Measurements from ENCODE around the gene PRIM1. TPM values are rescaled to one million over a fixed set of nuclear protein-coding genes. Genes with fewer than 3 reads are reported as not detected.

Gene PRIM1
- total and polyA plus RNA-seq, 4 experiments from 2014 or later, result 30.2 to 46.9 (median 39.7) TPM

GRCh38 chr12:56682323-56682722, 69.8 kb downstream of the PRIM1 start:
- POLR2A ChIA-PET (ENCODE audit: partially characterized antibody), result interaction anchor here (0.7 to 10.9 kb wide), 9 partner anchors 11 to 493 kb away, joined by 3 to 247 read pairs (median 6); partner anchors contain the start of genes ATP5F1B, BAZ2A, NACA and SMARCC2
- CTCF ChIA-PET (ENCODE audit: partially characterized antibody), result interaction anchor here (0.6 to 4.7 kb wide), 2 partner anchors 41 to 47 kb away, joined by 4 to 40 read pairs; no protein-coding TSS in a partner anchor
- Histone ChIP-seq H3K27ac (ENCODE audit: low read depth, low read length) (peak overlapping the region; percentile 99), H3K27me3 (ENCODE audit: insufficient read depth, low read length) (no peaks in the 10 kb centered on the region), H3K36me3 (ENCODE audit: insufficient read depth, low read length) (no peaks in the 10 kb centered on the region), H3K4me3 (ENCODE audit: low read length in 2 of 2) (no peak overlapping the region), H3K9me3 (ENCODE audit: control insufficient read depth in 1 of 2, low read length in 2 of 2) (no peaks in the 10 kb centered on the region), H3K4me1 (ENCODE audit: insufficient read depth, low read length) (peaks cover 83% of the 10 kb centered on the region)
- Mint-ChIP-seq H3K9me3 (no peaks in the 10 kb centered on the region), H3K27ac (peak overlapping the region; percentile 69 to 100 (median 96)), H3K4me3 (peak overlapping the region; percentile 58 to 100 (median 80)), H3K36me3 (peaks cover 18 to 51% of the 10 kb centered on the region in 2 donors), H3K27me3 (no peaks in the 10 kb centered on the region), H3K4me1 (peaks cover 32 to 81% (median 58%) of the 10 kb centered on the region in 4 donors)
- DNase-seq, result no peak
- intact Hi-C loops (cut with micrococcal nuclease), result no loop called here

Other genes starting within 250 kb of the PRIM1 start
- 1 to 10 TPM; 1.9 to 2.0 TPM for gene RBMS2, start 230.5 kb downstream of the PRIM1 start, total RNA-seq
- 1 to 10 TPM in 1 of 2 donors, under 1 TPM in 1; 0.39 to 1.2 TPM for gene RBMS2, start 230.5 kb downstream of the PRIM1 start, polyA plus RNA-seq
- gene BAZ2A, start 122.0 kb downstream of the PRIM1 start, total RNA-seq, result 100 to 1,000 TPM; 206 to 212 TPM
- gene BAZ2A, start 122.0 kb downstream of the PRIM1 start, polyA plus RNA-seq, result 10 to 100 TPM in 1 of 2 donors, 1 to 10 TPM in 1; 3.8 to 36.6 TPM
- 100 to 1,000 TPM; 243 to 256 TPM for gene ATP5F1B, start 106.3 kb downstream of the PRIM1 start, total RNA-seq
- gene ATP5F1B, start 106.3 kb downstream of the PRIM1 start, polyA plus RNA-seq, result 1,000 to 10,000 TPM in 1 of 2 donors, 100 to 1,000 TPM in 1; 771 to 1,156 TPM
- gene PTGES3, start 64.0 kb downstream of the PRIM1 start, total RNA-seq, result 100 to 1,000 TPM; 191 to 195 TPM
- gene PTGES3, start 64.0 kb downstream of the PRIM1 start, polyA plus RNA-seq, result 100 to 1,000 TPM; 261 to 353 TPM
- gene NACA, start 27.0 kb downstream of the PRIM1 start, total RNA-seq, result 1,000 to 10,000 TPM; 1,184 to 1,255 TPM
- 1,000 to 10,000 TPM; 1,025 to 1,184 TPM for gene NACA, start 27.0 kb downstream of the PRIM1 start, polyA plus RNA-seq
- 1 to 10 TPM in 1 of 2 experiments, under 1 TPM in 1; 0.78 to 1.9 TPM for gene HSD17B6, start 11.0 kb upstream of the PRIM1 start, total RNA-seq
- gene HSD17B6, start 11.0 kb upstream of the PRIM1 start, polyA plus RNA-seq, result 1 to 10 TPM; 1.6 to 2.2 TPM
- gene SDR9C7, start 182.1 kb upstream of the PRIM1 start, total RNA-seq, result not detected
- not detected for gene SDR9C7, start 182.1 kb upstream of the PRIM1 start, polyA plus RNA-seq
- gene RDH16, start 205.3 kb upstream of the PRIM1 start, total RNA-seq, result 1 to 10 TPM; 1.3 to 1.9 TPM
- gene RDH16, start 205.3 kb upstream of the PRIM1 start, polyA plus RNA-seq, result under 1 TPM; 0.09 to 0.47 TPM

Data from CD4-positive, alpha-beta memory T cell (primary cell).